ENCODE results near the gene RBM33. TPM values are rescaled to one million over a fixed set of nuclear protein-coding genes. Genes with fewer than 3 reads are reported as not detected.

The RBM33 gene
- polyA plus RNA-seq, 2 of the 4 experiments (the other 2 are of a cell fraction), result 21.7 to 21.9 TPM

DNA sequence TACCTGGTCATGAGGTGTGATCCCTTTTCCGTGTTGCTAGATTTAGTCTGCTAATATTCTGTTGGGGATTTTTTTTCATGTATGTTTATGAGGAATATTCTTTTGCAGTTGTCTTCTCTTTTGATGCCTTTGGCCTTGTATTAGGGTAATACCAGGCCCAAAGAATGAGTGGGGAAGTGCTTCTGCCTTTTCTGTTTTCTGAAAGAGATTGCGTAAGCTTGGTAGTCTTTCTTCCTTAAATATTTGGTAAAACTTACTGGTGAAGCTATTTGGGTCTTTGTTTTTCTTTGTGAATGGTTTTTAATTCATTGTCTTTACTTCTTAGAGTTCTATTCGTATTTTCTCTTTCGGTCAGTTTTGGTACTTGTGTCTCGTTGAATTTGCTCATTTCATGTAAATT, 116.7 kb downstream of the RBM33 start:
- DNase-seq (ENCODE audit: low read depth in 1 of 2, low spot score in 1 of 2), result no peak
- H3K4me3 ChIP-seq, result no peak overlapping the region
- no peak for TF ChIP-seq RFX5 (IDR thresholded peaks at IDR 0.05)
- TF ChIP-seq CBX8 (IDR thresholded peaks at IDR 0.05), result no peak
- TF ChIP-seq, protein P1, sequence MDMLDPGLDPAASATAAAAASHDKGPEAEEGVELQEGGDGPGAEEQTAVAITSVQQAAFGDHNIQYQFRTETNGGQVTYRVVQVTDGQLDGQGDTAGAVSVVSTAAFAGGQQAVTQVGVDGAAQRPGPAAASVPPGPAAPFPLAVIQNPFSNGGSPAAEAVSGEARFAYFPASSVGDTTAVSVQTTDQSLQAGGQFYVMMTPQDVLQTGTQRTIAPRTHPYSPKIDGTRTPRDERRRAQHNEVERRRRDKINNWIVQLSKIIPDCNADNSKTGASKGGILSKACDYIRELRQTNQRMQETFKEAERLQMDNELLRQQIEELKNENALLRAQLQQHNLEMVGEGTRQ (IDR thresholded peaks at IDR 0.05), result no peak
- no peak for TF ChIP-seq CBX2 (IDR thresholded peaks at IDR 0.05; ENCODE audit: borderline replicate concordance, low read depth)
- TF ChIP-seq, protein P2, sequence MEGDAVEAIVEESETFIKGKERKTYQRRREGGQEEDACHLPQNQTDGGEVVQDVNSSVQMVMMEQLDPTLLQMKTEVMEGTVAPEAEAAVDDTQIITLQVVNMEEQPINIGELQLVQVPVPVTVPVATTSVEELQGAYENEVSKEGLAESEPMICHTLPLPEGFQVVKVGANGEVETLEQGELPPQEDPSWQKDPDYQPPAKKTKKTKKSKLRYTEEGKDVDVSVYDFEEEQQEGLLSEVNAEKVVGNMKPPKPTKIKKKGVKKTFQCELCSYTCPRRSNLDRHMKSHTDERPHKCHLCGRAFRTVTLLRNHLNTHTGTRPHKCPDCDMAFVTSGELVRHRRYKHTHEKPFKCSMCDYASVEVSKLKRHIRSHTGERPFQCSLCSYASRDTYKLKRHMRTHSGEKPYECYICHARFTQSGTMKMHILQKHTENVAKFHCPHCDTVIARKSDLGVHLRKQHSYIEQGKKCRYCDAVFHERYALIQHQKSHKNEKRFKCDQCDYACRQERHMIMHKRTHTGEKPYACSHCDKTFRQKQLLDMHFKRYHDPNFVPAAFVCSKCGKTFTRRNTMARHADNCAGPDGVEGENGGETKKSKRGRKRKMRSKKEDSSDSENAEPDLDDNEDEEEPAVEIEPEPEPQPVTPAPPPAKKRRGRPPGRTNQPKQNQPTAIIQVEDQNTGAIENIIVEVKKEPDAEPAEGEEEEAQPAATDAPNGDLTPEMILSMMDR (IDR thresholded peaks at IDR 0.05), result no peak
- TF ChIP-seq, protein P3, sequence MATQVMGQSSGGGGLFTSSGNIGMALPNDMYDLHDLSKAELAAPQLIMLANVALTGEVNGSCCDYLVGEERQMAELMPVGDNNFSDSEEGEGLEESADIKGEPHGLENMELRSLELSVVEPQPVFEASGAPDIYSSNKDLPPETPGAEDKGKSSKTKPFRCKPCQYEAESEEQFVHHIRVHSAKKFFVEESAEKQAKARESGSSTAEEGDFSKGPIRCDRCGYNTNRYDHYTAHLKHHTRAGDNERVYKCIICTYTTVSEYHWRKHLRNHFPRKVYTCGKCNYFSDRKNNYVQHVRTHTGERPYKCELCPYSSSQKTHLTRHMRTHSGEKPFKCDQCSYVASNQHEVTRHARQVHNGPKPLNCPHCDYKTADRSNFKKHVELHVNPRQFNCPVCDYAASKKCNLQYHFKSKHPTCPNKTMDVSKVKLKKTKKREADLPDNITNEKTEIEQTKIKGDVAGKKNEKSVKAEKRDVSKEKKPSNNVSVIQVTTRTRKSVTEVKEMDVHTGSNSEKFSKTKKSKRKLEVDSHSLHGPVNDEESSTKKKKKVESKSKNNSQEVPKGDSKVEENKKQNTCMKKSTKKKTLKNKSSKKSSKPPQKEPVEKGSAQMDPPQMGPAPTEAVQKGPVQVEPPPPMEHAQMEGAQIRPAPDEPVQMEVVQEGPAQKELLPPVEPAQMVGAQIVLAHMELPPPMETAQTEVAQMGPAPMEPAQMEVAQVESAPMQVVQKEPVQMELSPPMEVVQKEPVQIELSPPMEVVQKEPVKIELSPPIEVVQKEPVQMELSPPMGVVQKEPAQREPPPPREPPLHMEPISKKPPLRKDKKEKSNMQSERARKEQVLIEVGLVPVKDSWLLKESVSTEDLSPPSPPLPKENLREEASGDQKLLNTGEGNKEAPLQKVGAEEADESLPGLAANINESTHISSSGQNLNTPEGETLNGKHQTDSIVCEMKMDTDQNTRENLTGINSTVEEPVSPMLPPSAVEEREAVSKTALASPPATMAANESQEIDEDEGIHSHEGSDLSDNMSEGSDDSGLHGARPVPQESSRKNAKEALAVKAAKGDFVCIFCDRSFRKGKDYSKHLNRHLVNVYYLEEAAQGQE (IDR thresholded peaks at IDR 0.05), result no peak
- no peak for TF ChIP-seq HOXB13 (CRISPR knock-in tag; IDR thresholded peaks at IDR 0.05; ENCODE audit: low read depth)
- TF ChIP-seq MYC (IDR thresholded peaks at IDR 0.05; ENCODE audit: borderline replicate concordance, low read length), result no peak
- no peak overlapping the region for H3K4me2 ChIP-seq
- no peak overlapping the region for H3K27ac ChIP-seq
- H3K4me1 ChIP-seq, result no peaks in the 10 kb centered on the region
- no peak for FAIRE-seq
- WGBS (ENCODE audit: missing lambda C conversion rate), result 91% methylated on average over 5 of the region's 5 CpGs
- H3K9me3 ChIP-seq, result no peaks in the 10 kb centered on the region
- ATAC-seq, result no peak
- POLR2A ChIA-PET, result no interaction called here
- CTCF ChIA-PET, result interaction anchor here (1.0 kb wide), 1 partner anchor 25 kb away, joined by 3 read pairs; no protein-coding TSS in a partner anchor

DNA sequence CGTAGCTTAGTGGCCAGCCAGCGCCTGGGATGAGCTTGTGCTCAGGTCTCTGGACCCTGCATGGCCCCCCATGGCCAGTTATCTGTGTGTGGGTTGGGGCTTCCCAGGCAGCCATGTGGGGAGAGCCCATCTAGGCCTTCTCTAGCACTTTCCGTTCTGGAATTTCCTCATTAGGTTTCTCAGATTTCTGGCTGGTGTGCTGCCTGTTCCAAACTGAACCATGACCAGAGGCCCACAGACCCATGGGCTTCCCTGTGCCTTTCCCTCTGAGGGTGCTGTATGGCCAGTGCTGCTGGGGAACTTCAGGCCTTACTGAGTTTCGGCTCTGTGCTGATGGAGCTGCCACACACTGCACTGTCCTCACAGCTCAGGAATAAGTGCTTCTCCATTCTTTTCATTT, 117.6 kb downstream of the RBM33 start:
- FAIRE-seq (no peak), DNase-seq (ENCODE audit: low read depth in 1 of 2, low spot score in 1 of 2) (no peak), ATAC-seq (no peak)
- H3K27ac ChIP-seq, result no peak overlapping the region
- CTCF ChIA-PET, result interaction anchor here (0.9 to 1.4 kb wide), 5 partner anchors 9 to 390 kb away, joined by 3 to 7 read pairs (median 3); no protein-coding TSS in a partner anchor
- H3K9me3 ChIP-seq, result no peaks in the 10 kb centered on the region
- 93% methylated on average over 4 of the region's 4 CpGs for WGBS (ENCODE audit: missing lambda C conversion rate)
- H3K4me3 ChIP-seq, result no peak overlapping the region
- no peak overlapping the region for H3K4me2 ChIP-seq
- TF ChIP-seq, protein P3 (IDR thresholded peaks at IDR 0.05), result no peak
- no peak for TF ChIP-seq ZFP36 (IDR thresholded peaks at IDR 0.05; ENCODE audit: borderline replicate concordance, partially characterized antibody)
- TF ChIP-seq HEYL (CRISPR knock-in tag; IDR thresholded peaks at IDR 0.05), result no peak
- TF ChIP-seq, protein P4, sequence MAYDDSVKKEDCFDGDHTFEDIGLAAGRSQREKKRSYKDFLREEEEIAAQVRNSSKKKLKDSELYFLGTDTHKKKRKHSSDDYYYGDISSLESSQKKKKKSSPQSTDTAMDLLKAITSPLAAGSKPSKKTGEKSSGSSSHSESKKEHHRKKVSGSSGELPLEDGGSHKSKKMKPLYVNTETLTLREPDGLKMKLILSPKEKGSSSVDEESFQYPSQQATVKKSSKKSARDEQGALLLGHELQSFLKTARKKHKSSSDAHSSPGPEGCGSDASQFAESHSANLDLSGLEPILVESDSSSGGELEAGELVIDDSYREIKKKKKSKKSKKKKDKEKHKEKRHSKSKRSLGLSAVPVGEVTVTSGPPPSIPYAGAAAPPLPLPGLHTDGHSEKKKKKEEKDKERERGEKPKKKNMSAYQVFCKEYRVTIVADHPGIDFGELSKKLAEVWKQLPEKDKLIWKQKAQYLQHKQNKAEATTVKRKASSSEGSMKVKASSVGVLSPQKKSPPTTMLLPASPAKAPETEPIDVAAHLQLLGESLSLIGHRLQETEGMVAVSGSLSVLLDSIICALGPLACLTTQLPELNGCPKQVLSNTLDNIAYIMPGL (CRISPR knock-in tag; IDR thresholded peaks at IDR 0.05; ENCODE audit: borderline replicate concordance), result no peak
- TF ChIP-seq FOXS1 (CRISPR knock-in tag; IDR thresholded peaks at IDR 0.05), result no peak
- no peak for TF ChIP-seq JUN (IDR thresholded peaks at IDR 0.05)
- no peak for TF ChIP-seq NPAS2 (CRISPR knock-in tag; IDR thresholded peaks at IDR 0.05; ENCODE audit: borderline replicate concordance)
- TF ChIP-seq, protein P5, sequence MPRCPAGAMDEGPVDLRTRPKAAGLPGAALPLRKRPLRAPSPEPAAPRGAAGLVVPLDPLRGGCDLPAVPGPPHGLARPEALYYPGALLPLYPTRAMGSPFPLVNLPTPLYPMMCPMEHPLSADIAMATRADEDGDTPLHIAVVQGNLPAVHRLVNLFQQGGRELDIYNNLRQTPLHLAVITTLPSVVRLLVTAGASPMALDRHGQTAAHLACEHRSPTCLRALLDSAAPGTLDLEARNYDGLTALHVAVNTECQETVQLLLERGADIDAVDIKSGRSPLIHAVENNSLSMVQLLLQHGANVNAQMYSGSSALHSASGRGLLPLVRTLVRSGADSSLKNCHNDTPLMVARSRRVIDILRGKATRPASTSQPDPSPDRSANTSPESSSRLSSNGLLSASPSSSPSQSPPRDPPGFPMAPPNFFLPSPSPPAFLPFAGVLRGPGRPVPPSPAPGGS (IDR thresholded peaks at IDR 0.05), result no peak
- no peak for TF ChIP-seq ESRRA (IDR thresholded peaks at IDR 0.05; ENCODE audit: borderline replicate concordance, low read length)
- no peak for TF ChIP-seq POLR2AphosphoS2 (conservative IDR thresholded peaks at IDR 0.05; ENCODE audit: low read length)
- TF ChIP-seq, protein P6, sequence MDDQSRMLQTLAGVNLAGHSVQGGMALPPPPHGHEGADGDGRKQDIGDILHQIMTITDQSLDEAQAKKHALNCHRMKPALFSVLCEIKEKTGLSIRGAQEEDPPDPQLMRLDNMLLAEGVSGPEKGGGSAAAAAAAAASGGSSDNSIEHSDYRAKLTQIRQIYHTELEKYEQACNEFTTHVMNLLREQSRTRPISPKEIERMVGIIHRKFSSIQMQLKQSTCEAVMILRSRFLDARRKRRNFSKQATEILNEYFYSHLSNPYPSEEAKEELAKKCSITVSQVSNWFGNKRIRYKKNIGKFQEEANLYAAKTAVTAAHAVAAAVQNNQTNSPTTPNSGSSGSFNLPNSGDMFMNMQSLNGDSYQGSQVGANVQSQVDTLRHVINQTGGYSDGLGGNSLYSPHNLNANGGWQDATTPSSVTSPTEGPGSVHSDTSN (IDR thresholded peaks at IDR 0.05), result no peak
- TF ChIP-seq PHF8 (IDR thresholded peaks at IDR 0.05; ENCODE audit: borderline replicate concordance, low read depth), result no peak
- TF ChIP-seq BHLHE40 (IDR thresholded peaks at IDR 0.05; ENCODE audit: low read depth, low read length), result no peak
- no peak for TF ChIP-seq FOSB (CRISPR knock-in tag; IDR thresholded peaks at IDR 0.05)
- TF ChIP-seq GATA3 (IDR thresholded peaks at IDR 0.05; ENCODE audit: borderline replicate concordance), result no peak
- POLR2A ChIA-PET, result no interaction called here
- no peaks in the 10 kb centered on the region for H3K4me1 ChIP-seq

Data from A549 (cell line).